IMR-90 (cell line): ENCODE data around the gene INCA1. TPM values are rescaled to one million over a fixed set of nuclear protein-coding genes. Genes with fewer than 3 reads are reported as not detected.
A peak's percentile ranks its signal among the peaks of the same experiment; 100 is the strongest.

Experiments used
- ATAC-seq: fragments of 200-7000 bp; cut with Tn5 transposase; 2 replicates; pipeline ENCODE4 v1.9.1; 2020; ENCODE audit warnings: low read depth, mild to moderate bottlenecking, moderate library complexity
- BruUV-seq: library from RNA; stranded (reverse); fragments of 400-500 nt; replicated peaks from 2 replicates; lab custom pipeline; 2021; lab: Mats Ljungman, UMichigan
- CTCF ChIA-PET: fragments of 300-600 bp; formaldehyde crosslinking; extraction: SDS; loops from one replicate; lab custom pipeline; 2021; ENCODE audit warnings: antibody characterized with exemption; lab: Yijun Ruan, JAX
- POLR2A ChIA-PET: fragments of 300-600 bp; sonication (Branson Sonifier 250); formaldehyde crosslinking; loops from one replicate; lab custom pipeline; 2022; ENCODE audit warnings: antibody characterized with exemption; ENCODE audit not compliant: unreplicated experiment; lab: Charles Lee
- DNase-seq: peaks from one replicate; pipeline ENCODE4 v3.0.0; 2013
- H2AFZ ChIP-seq: replicated peaks from 2 replicates; pipeline ENCODE3; 2013; ENCODE audit warnings: low read length, mild to moderate bottlenecking; ENCODE audit not compliant: poor library complexity
- H2AK5ac ChIP-seq: 2 replicates; pipeline ENCODE4 v1.6.1; 2013; ENCODE audit warnings: low read depth, low read length, inconsistent platforms
- H2AK9ac ChIP-seq: replicated peaks from 2 replicates; pipeline ENCODE3; 2013; ENCODE audit warnings: mild to moderate bottlenecking, low read depth, low read length, moderate library complexity; ENCODE audit not compliant: poor library complexity
- H2BK120ac ChIP-seq: 2 replicates; pipeline ENCODE4 v1.6.1; 2013; ENCODE audit warnings: low read depth, low read length, inconsistent platforms
- H2BK15ac ChIP-seq: 3 replicates; pipeline ENCODE4 v1.6.1; 2013; ENCODE audit warnings: low read depth, low read length, inconsistent platforms
- H2BK20ac ChIP-seq: 2 replicates; pipeline ENCODE4 v1.6.1; 2013; ENCODE audit warnings: low read depth, mild to moderate bottlenecking, inconsistent platforms, low read length, moderate library complexity
- H2BK5ac ChIP-seq: 2 replicates; pipeline ENCODE4 v1.6.1; 2013; ENCODE audit warnings: mild to moderate bottlenecking, low read depth, low read length, inconsistent platforms; ENCODE audit not compliant: poor library complexity, severe bottlenecking
- H3K14ac ChIP-seq: replicated peaks from 2 replicates; pipeline ENCODE4 v1.6.1; 2013; ENCODE audit warnings: low read depth, low read length, inconsistent platforms
- H3K18ac ChIP-seq: 2 replicates; pipeline ENCODE4 v1.6.1; 2013; ENCODE audit warnings: low read depth, low read length, control low read depth
- H3K23ac ChIP-seq: 2 replicates; pipeline ENCODE4 v1.6.1; 2013; ENCODE audit warnings: low read depth, low read length, inconsistent platforms
- H3K27ac ChIP-seq: 2 replicates; pipeline ENCODE4 v1.5.1; 2013; ENCODE audit warnings: mild to moderate bottlenecking, control low read depth, low read length; ENCODE audit not compliant: insufficient read depth
- H3K27me3 ChIP-seq: 2 replicates; pipeline ENCODE4 v1.6.1; 2013; ENCODE audit warnings: low read length; ENCODE audit not compliant: control insufficient read depth, insufficient read depth
- H3K36me3 ChIP-seq: 2 replicates; pipeline ENCODE4 v1.6.1; 2013; ENCODE audit warnings: low read length, mixed read lengths; ENCODE audit not compliant: control insufficient read depth, insufficient read depth
- H3K4ac ChIP-seq: 2 replicates; pipeline ENCODE4 v1.6.1; 2013; ENCODE audit warnings: low read depth, low read length, inconsistent platforms
- H3K4me1 ChIP-seq: 2 replicates; pipeline ENCODE4 v1.6.1; 2013; ENCODE audit warnings: low read length, mixed read lengths; ENCODE audit not compliant: control insufficient read depth, insufficient read depth
- H3K4me2 ChIP-seq: 2 replicates; pipeline ENCODE4 v1.6.1; 2013; ENCODE audit warnings: low read depth, mild to moderate bottlenecking, control low read depth, low read length, moderate library complexity
- H3K4me3 ChIP-seq: 2 replicates; pipeline ENCODE4 v1.5.1; 2013; ENCODE audit warnings: low read depth, mild to moderate bottlenecking, control low read depth, low read length, moderate library complexity; ENCODE audit not compliant: insufficient read depth
- H3K56ac ChIP-seq: 2 replicates; pipeline ENCODE4 v1.6.1; 2013; ENCODE audit warnings: low read length, inconsistent platforms; ENCODE audit not compliant: insufficient read depth; ENCODE audit errors: extremely low read depth
- H3K79me1 ChIP-seq, 2 experiments: 2 replicates each; pipeline ENCODE4 v1.6.1; 2013; ENCODE audit warnings: low read length in 2 of 2, inconsistent platforms in 1 of 2, low read depth in 1 of 2
- H3K9ac ChIP-seq: 2 replicates; pipeline ENCODE4 v1.6.1; 2013; ENCODE audit warnings: low read depth, low read length, control low read depth
- H3K9me1 ChIP-seq: 2 replicates; pipeline ENCODE4 v1.6.1; 2013; ENCODE audit warnings: low read length, inconsistent platforms; ENCODE audit not compliant: insufficient read depth
- H3K9me3 ChIP-seq: 2 replicates; pipeline ENCODE4 v1.6.1; 2013; ENCODE audit warnings: low read length; ENCODE audit not compliant: control insufficient read depth, insufficient read depth
- H4K20me1 ChIP-seq: 2 replicates; pipeline ENCODE4 v1.6.1; 2013; ENCODE audit warnings: low read length, inconsistent platforms; ENCODE audit not compliant: insufficient read depth
- H4K5ac ChIP-seq: 2 replicates; pipeline ENCODE4 v1.6.1; 2013; ENCODE audit warnings: mild to moderate bottlenecking, low read depth, low read length, control low read depth
- H4K8ac ChIP-seq, 2 experiments: 2 replicates each; pipeline ENCODE4 v1.6.1; 2013; ENCODE audit warnings: low read depth in 2 of 2, low read length in 2 of 2, control low read depth in 1 of 2, inconsistent platforms in 1 of 2
- H4K91ac ChIP-seq: 2 replicates; pipeline ENCODE4 v1.6.1; 2013; ENCODE audit warnings: low read depth, low read length, inconsistent platforms; ENCODE audit not compliant: insufficient read depth
- CEBPB ChIP-seq: IDR thresholded peaks from 2 replicates; pipeline ENCODE4 v1.6.1; 2012; ENCODE audit warnings: low read depth, low read length, improper control_type of control experiment
- CHD1 ChIP-seq: IDR thresholded peaks from 2 replicates; pipeline ENCODE4 v1.6.1; 2012; ENCODE audit warnings: low read depth, low read length, improper control_type of control experiment
- MAZ ChIP-seq: IDR thresholded peaks from 2 replicates; pipeline ENCODE4 v1.6.1; 2012; ENCODE audit warnings: low read depth, mild to moderate bottlenecking, low read length, improper control_type of control experiment, moderate library complexity, borderline replicate concordance
- MXI1 ChIP-seq: IDR thresholded peaks from 2 replicates; pipeline ENCODE4 v1.6.1; 2012; ENCODE audit warnings: low read depth, mild to moderate bottlenecking, low read length, moderate library complexity, borderline replicate concordance
- POLR2A ChIP-seq: IDR thresholded peaks from 2 replicates; pipeline ENCODE4 v1.6.1; 2012; ENCODE audit warnings: mild to moderate bottlenecking, low read depth, low read length
- RFX5 ChIP-seq: IDR thresholded peaks from 2 replicates; pipeline ENCODE4 v1.8.0; 2012; ENCODE audit warnings: low read depth, mild to moderate bottlenecking, low read length, moderate library complexity
- WGBS, 2 experiments: methylation state at CpG; one replicate each; pipeline versions ENCODE4 v1.1.5 to v1.1.7; 2013; ENCODE audit warnings: missing lambda C conversion rate in 2 of 2; ENCODE audit not compliant: insufficient read length in 1 of 2; ENCODE audit errors: extremely low coverage in 2 of 2; 5-methylcytosine and 5-hydroxymethylcytosine counted together
- dilution Hi-C: fragments of 300-500 bp; cut with HindIII; formaldehyde crosslinking; loops from one replicate; pipeline ENCODE4 v1.14.3; 2018; ENCODE audit warnings: low sequenced_read_pairs; ENCODE audit not compliant: unreplicated experiment
- in situ Hi-C: fragments of 300-500 bp; cut with MboI; formaldehyde crosslinking; loops from 3 replicates; pipeline ENCODE4 v1.14.3; 2019; ENCODE audit warnings: low sequenced_read_pairs, inconsistent platforms, mixed read lengths
- intact Hi-C: fragments of 100-400 bp; cut with micrococcal nuclease; formaldehyde crosslinking; loops from 2 replicates; pipeline ENCODE4 v1.10.0; 2022
- polyA plus RNA-seq, 3 experiments: library from polyadenylated mRNA; depleted of rRNA; stranded (reverse); fragments of >200 nt; gene quantifications; 2 replicates each; pipeline ENCODE4 v1.2.3, GENCODE V29; 2012; ENCODE audit warnings: low replicate concordance in 1 of 3
- total RNA-seq: library from RNA; depleted of rRNA; stranded (reverse); fragments of >200 nt; gene quantifications from 2 replicates; pipeline ENCODE4 v1.2.3, GENCODE V29; 2012
- TF ChIP-seq, protein P1 (sequence below): conservative IDR thresholded peaks from 2 replicates; pipeline ENCODE4 v1.5.1; 2012; ENCODE audit warnings: mild to moderate bottlenecking, low read depth, low read length, improper control_type of control experiment
- TF ChIP-seq, protein P2 (sequence below): fragments of 150-350 bp; IDR thresholded peaks from 2 replicates; pipeline ENCODE4 v1.6.1; 2017; ENCODE audit warnings: mild to moderate bottlenecking, antibody characterized with exemption, low read length, low read depth

The INCA1 gene
- total and polyA plus RNA-seq, 2 of the 4 experiments (the other 2 are of a cell fraction), result 0.18 to 0.51 TPM

DNA sequence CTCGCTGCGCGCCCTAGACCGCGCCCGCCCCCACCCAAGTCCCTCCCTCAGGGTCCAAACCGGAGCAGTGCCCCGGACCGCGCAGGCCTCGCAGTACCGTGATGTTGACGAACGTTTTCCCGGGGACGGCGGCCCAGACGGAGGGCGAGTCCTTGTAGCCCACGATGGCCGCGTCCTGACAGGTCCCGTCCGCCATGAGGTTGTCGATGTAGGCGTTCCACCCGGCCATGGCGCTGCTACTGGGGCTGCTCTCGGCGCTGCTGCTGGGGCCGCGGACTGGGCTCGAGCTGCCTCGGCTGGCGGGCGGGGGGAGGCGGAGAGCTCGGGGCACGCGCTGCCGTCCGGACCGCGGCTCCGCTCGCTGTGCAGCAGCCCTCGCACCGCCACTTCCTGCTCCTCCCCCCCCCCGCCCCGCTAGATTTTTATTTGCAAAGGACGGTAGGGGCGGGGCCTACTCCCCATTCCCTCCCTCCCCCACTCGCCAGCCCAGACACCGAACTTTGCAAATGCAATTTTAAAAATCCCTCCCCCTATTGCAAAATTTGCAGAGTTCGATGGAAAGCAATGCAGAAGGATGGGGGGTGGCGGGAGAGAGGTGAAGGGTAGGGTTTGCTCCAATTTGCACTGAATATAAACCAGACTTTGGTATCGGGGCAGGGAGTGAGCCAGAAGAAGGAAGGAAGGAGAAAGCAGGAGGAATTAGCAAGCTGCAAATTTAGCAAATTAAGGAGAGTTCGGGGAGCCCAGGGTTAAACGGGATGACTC, 49.0 kb downstream of the INCA1 start, which contains the start of gene PFN1:
Gene PFN1 (minus strand): TSS at position 365 of the 765 bp plus-strand sequence. CDS start 136 bp downstream, at position 229.
- dilution Hi-C loops, result no loop called here
- Histone ChIP-seq H3K23ac (peak within 1 kb of the TSS; percentile 94), H3K27ac (peak within 1 kb of the TSS; percentile 96), H2AFZ (peak within 1 kb of the TSS; percentile 85), H3K9me1 (peaks cover 22% of the 10 kb centered on the region; the same call in 1 of the 2 replicates), H2AK9ac (peak within 1 kb of the TSS; percentile 100), H3K79me1 (peaks cover 17 to 39% of the 10 kb centered on the region in 2 experiments; a peak in 3 of 4 replicates), H3K4me3 (peak within 1 kb of the TSS; percentile 98), H4K5ac (peak within 1 kb of the TSS; percentile 81), H3K9me3 (no peaks in the 10 kb centered on the region), H3K4me1 (peaks cover 32% of the 10 kb centered on the region), H3K18ac (peak within 1 kb of the TSS; percentile 88), H2BK20ac (peak within 1 kb of the TSS; percentile 94), H3K56ac (peak within 1 kb of the TSS; percentile 98), H3K9ac (peak within 1 kb of the TSS; percentile 97), H4K8ac (peak within 1 kb of the TSS; percentile 95 to 99), H3K27me3 (no peaks in the 10 kb centered on the region), H4K20me1 (peaks cover 52% of the 10 kb centered on the region), H3K4ac (peak within 1 kb of the TSS; percentile 99), H3K14ac (peak within 1 kb of the TSS; percentile 100), H2BK120ac (peak within 1 kb of the TSS; percentile 95), H3K4me2 (peak within 1 kb of the TSS; percentile 88), H2BK15ac (peak within 1 kb of the TSS; percentile 91; the same call in 1 of the 3 replicates), H2BK5ac (peak within 1 kb of the TSS; percentile 98), H4K91ac (peak within 1 kb of the TSS; percentile 95), H3K36me3 (peaks cover 30% of the 10 kb centered on the region), H2AK5ac (peak within 1 kb of the TSS; percentile 99)
- no TSS peak for BruUV-seq
- 0 out of 2 replicates have a peak, but pooled peaks have one; percentile 5 for TF ChIP-seq RFX5
- peak; percentile 93 for TF ChIP-seq CEBPB
- TF ChIP-seq, protein P1, sequence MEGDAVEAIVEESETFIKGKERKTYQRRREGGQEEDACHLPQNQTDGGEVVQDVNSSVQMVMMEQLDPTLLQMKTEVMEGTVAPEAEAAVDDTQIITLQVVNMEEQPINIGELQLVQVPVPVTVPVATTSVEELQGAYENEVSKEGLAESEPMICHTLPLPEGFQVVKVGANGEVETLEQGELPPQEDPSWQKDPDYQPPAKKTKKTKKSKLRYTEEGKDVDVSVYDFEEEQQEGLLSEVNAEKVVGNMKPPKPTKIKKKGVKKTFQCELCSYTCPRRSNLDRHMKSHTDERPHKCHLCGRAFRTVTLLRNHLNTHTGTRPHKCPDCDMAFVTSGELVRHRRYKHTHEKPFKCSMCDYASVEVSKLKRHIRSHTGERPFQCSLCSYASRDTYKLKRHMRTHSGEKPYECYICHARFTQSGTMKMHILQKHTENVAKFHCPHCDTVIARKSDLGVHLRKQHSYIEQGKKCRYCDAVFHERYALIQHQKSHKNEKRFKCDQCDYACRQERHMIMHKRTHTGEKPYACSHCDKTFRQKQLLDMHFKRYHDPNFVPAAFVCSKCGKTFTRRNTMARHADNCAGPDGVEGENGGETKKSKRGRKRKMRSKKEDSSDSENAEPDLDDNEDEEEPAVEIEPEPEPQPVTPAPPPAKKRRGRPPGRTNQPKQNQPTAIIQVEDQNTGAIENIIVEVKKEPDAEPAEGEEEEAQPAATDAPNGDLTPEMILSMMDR, result no peak
- 0 out of 2 replicates have a peak, but pooled peaks have one; percentile 58 for TF ChIP-seq CHD1
- peak; percentile 67; the same call in 1 of the 2 replicates for TF ChIP-seq MXI1
- TF ChIP-seq MAZ, result peak; percentile 68
- peak; percentile 92 for TF ChIP-seq POLR2A
- TF ChIP-seq, protein P2, sequence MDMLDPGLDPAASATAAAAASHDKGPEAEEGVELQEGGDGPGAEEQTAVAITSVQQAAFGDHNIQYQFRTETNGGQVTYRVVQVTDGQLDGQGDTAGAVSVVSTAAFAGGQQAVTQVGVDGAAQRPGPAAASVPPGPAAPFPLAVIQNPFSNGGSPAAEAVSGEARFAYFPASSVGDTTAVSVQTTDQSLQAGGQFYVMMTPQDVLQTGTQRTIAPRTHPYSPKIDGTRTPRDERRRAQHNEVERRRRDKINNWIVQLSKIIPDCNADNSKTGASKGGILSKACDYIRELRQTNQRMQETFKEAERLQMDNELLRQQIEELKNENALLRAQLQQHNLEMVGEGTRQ, result no peak
- intact Hi-C loops, result loop anchor here (1.0 kb wide), 2 partner anchors 19 to 39 kb away; partner anchors contain the start of genes CAMTA2 and SPAG7
- ATAC-seq (peak; percentile 63), DNase-seq (peak; percentile 91)
- ChIA-PET CTCF (no interaction called here), POLR2A (interaction anchor here (0.6 to 3.5 kb wide), 5 partner anchors 8 to 82 kb away, joined by 3 to 19 read pairs (median 7); partner anchors contain the start of genes KIF1C and SPAG7)
- 0% methylated on average over 13 of the region's 59 CpGs; no CpG with 5 or more reads in 1 of the 2 experiments for WGBS, 2 experiments
- in situ Hi-C loops, result no loop called here
